ENCODE data around the gene HOXB9. TPM values are rescaled to one million over a fixed set of nuclear protein-coding genes. Genes with fewer than 3 reads are reported as not detected.

HOXB9 gene
- total RNA-seq, 1 donor from 2014 or later, result 0.11 TPM

DNA sequence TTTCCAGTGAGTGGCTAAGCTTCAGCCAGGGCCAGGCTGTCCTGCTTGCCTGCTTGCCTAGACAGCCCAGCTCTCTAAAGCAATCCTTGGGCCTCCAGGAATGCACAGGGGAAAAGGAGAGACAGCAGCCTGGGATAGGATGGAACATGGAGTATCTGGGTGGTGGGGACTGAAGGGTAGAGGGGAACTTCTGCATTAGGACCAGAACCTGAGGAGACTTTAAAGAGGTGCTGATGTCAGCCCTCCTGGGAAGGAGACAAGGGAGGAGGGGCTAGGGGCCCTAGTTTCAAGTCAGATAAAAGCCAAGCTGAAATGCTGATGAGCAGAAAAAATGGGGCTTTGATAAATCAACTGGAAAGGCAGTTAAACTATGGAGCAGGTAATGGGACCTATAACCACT is 17.1 kb downstream of the HOXB9 start:
- DNase-seq (ENCODE audit: low read depth) (no peak), FAIRE-seq (no peak)
- Histone ChIP-seq H3K4me3 (ENCODE audit: insufficient read depth, low read depth, low read length) (no peak overlapping the region), H2AFZ (ENCODE audit: low read depth, low read length) (no peak overlapping the region), H3K9me3 (ENCODE audit: insufficient read depth, low read depth, low read length) (peaks cover 3% of the 10 kb centered on the region), H3K79me2 (ENCODE audit: insufficient read depth, low read length) (no peaks in the 10 kb centered on the region), H3K27me3 (ENCODE audit: insufficient read depth, low read length) (peaks cover 88% of the 10 kb centered on the region), H3K9ac (ENCODE audit: low read length) (no peak overlapping the region), H3K4me2 (ENCODE audit: low read length) (no peak overlapping the region), H3K36me3 (ENCODE audit: insufficient read depth, low read length) (no peaks in the 10 kb centered on the region), H3K27ac (ENCODE audit: low read depth, low read length) (no peak overlapping the region), H4K20me1 (ENCODE audit: insufficient read depth, low read length) (peaks cover 19% of the 10 kb centered on the region), H3K4me1 (ENCODE audit: insufficient read depth, low read length) (peaks cover 2% of the 10 kb centered on the region)
- no peak overlapping the region for H3K27ac Mint-ChIP-seq (ENCODE audit: unreplicated experiment)
- H3K27me3 Mint-ChIP-seq (ENCODE audit: low read depth, unreplicated experiment), result peaks cover 82% of the 10 kb centered on the region
- no peak for TF ChIP-seq CTCF (IDR thresholded peaks at IDR 0.05; ENCODE audit: insufficient read depth, low read depth, low read length)
- TF ChIP-seq EZH2 (IDR thresholded peaks at IDR 0.05; ENCODE audit: insufficient read depth, low read length), result no peak
- H3K36me3 Mint-ChIP-seq (ENCODE audit: low read depth, unreplicated experiment), result no peaks in the 10 kb centered on the region
- peaks cover 38% of the 10 kb centered on the region for H3K9me3 Mint-ChIP-seq (ENCODE audit: unreplicated experiment)
- H3K4me1 Mint-ChIP-seq (ENCODE audit: low read depth, unreplicated experiment), result no peaks in the 10 kb centered on the region
- H3K4me3 Mint-ChIP-seq (ENCODE audit: unreplicated experiment), result no peak overlapping the region

GRCh38 chr17:48608494-48608834 is 17.7 kb downstream of the HOXB9 start:
- no peaks in the 10 kb centered on the region for H3K4me1 Mint-ChIP-seq (ENCODE audit: low read depth, unreplicated experiment)
- Histone ChIP-seq H3K4me3 (ENCODE audit: insufficient read depth, low read depth, low read length) (no peak overlapping the region), H3K9me3 (ENCODE audit: insufficient read depth, low read depth, low read length) (peaks cover 3% of the 10 kb centered on the region), H3K27ac (ENCODE audit: low read depth, low read length) (no peak overlapping the region), H3K36me3 (ENCODE audit: insufficient read depth, low read length) (no peaks in the 10 kb centered on the region), H3K79me2 (ENCODE audit: insufficient read depth, low read length) (no peaks in the 10 kb centered on the region), H2AFZ (ENCODE audit: low read depth, low read length) (no peak overlapping the region), H4K20me1 (ENCODE audit: insufficient read depth, low read length) (peaks cover 15% of the 10 kb centered on the region), H3K27me3 (ENCODE audit: insufficient read depth, low read length) (peaks cover 89% of the 10 kb centered on the region), H3K4me2 (ENCODE audit: low read length) (no peak overlapping the region), H3K9ac (ENCODE audit: low read length) (no peak overlapping the region), H3K4me1 (ENCODE audit: insufficient read depth, low read length) (peaks cover 2% of the 10 kb centered on the region)
- H3K4me3 Mint-ChIP-seq (ENCODE audit: unreplicated experiment), result no peak overlapping the region
- peaks cover 39% of the 10 kb centered on the region for H3K9me3 Mint-ChIP-seq (ENCODE audit: unreplicated experiment)
- no peaks in the 10 kb centered on the region for H3K36me3 Mint-ChIP-seq (ENCODE audit: low read depth, unreplicated experiment)
- no peak for FAIRE-seq
- DNase-seq (ENCODE audit: low read depth), result no peak
- TF ChIP-seq EZH2 (IDR thresholded peaks at IDR 0.05; ENCODE audit: insufficient read depth, low read length) (no peak), CTCF (IDR thresholded peaks at IDR 0.05; ENCODE audit: insufficient read depth, low read depth, low read length) (no peak)
- no peak overlapping the region for H3K27ac Mint-ChIP-seq (ENCODE audit: unreplicated experiment)
- H3K27me3 Mint-ChIP-seq (ENCODE audit: low read depth, unreplicated experiment), result peaks cover 82% of the 10 kb centered on the region

GRCh38 chr17:48606892-48607614 is 19.1 kb downstream of the HOXB9 start:
- peaks cover 15% of the 10 kb centered on the region for H4K20me1 ChIP-seq (ENCODE audit: insufficient read depth, low read length)
- peaks cover 94% of the 10 kb centered on the region for H3K27me3 ChIP-seq (ENCODE audit: insufficient read depth, low read length)
- H3K27ac ChIP-seq (ENCODE audit: low read depth, low read length), result no peak overlapping the region
- peaks cover 3% of the 10 kb centered on the region for H3K9me3 ChIP-seq (ENCODE audit: insufficient read depth, low read depth, low read length)
- no peaks in the 10 kb centered on the region for H3K36me3 ChIP-seq (ENCODE audit: insufficient read depth, low read length)
- Mint-ChIP-seq H3K36me3 (ENCODE audit: low read depth, unreplicated experiment) (no peaks in the 10 kb centered on the region), H3K4me1 (ENCODE audit: low read depth, unreplicated experiment) (no peaks in the 10 kb centered on the region), H3K27ac (ENCODE audit: unreplicated experiment) (no peak overlapping the region), H3K4me3 (ENCODE audit: unreplicated experiment) (no peak overlapping the region), H3K9me3 (ENCODE audit: unreplicated experiment) (peaks cover 37% of the 10 kb centered on the region), H3K27me3 (ENCODE audit: low read depth, unreplicated experiment) (peaks cover 85% of the 10 kb centered on the region)
- no peak overlapping the region for H3K9ac ChIP-seq (ENCODE audit: low read length)
- no peak overlapping the region for H2AFZ ChIP-seq (ENCODE audit: low read depth, low read length)
- DNase-seq (ENCODE audit: low read depth), result no peak
- peaks cover 2% of the 10 kb centered on the region for H3K4me1 ChIP-seq (ENCODE audit: insufficient read depth, low read length)
- no peak overlapping the region for H3K4me3 ChIP-seq (ENCODE audit: insufficient read depth, low read depth, low read length)
- no peaks in the 10 kb centered on the region for H3K79me2 ChIP-seq (ENCODE audit: insufficient read depth, low read length)
- no peak for TF ChIP-seq EZH2 (IDR thresholded peaks at IDR 0.05; ENCODE audit: insufficient read depth, low read length)
- TF ChIP-seq CTCF (IDR thresholded peaks at IDR 0.05; ENCODE audit: insufficient read depth, low read depth, low read length), result no peak
- no peak overlapping the region for H3K4me2 ChIP-seq (ENCODE audit: low read length)
- no peak for FAIRE-seq

Measured in astrocyte (in vitro differentiated cells and primary cell).